ENCODE data around the gene SP140. TPM values are rescaled to one million over a fixed set of nuclear protein-coding genes. Genes with fewer than 3 reads are reported as not detected.

SP140 gene
- total RNA-seq, 4 donors from 2014 or later = 0.92 to 5.3 (median 2.4) TPM

DNA sequence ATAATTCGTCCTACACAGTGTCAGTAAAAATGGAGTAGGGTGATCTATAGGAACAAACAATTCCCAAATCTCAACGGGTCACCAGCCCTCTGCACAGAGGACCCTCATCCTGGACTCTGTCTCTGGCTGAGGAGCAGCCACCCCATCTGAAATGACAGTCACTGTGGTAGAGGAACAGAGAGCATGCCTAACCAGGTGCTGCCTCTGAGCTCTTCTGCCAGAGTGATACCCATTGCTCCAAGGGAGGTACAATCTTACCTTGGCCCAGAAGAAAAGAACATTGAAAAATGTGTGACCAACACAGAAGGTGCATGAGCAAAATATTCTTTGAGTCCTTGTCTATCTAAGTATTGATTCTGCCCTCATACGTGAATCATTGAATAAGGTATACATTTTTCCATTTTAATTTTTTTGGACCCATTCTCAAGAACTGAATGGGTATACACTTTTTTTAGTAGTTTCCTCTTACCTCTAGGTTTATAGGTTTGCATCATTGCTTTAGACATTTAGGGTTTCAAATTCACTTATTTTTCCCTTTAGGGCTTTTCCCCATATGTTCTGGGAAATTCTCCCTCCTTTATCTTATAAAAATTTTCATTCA is 8.7 kb downstream of the SP140 start:
- no peak for TF ChIP-seq POLR2A (IDR thresholded peaks at IDR 0.05)
- TF ChIP-seq, protein P1, sequence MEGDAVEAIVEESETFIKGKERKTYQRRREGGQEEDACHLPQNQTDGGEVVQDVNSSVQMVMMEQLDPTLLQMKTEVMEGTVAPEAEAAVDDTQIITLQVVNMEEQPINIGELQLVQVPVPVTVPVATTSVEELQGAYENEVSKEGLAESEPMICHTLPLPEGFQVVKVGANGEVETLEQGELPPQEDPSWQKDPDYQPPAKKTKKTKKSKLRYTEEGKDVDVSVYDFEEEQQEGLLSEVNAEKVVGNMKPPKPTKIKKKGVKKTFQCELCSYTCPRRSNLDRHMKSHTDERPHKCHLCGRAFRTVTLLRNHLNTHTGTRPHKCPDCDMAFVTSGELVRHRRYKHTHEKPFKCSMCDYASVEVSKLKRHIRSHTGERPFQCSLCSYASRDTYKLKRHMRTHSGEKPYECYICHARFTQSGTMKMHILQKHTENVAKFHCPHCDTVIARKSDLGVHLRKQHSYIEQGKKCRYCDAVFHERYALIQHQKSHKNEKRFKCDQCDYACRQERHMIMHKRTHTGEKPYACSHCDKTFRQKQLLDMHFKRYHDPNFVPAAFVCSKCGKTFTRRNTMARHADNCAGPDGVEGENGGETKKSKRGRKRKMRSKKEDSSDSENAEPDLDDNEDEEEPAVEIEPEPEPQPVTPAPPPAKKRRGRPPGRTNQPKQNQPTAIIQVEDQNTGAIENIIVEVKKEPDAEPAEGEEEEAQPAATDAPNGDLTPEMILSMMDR (IDR thresholded peaks at IDR 0.05) = no peak
- 67 to 74% methylated on average over 3 of the region's 3 CpGs for WGBS, 2 donors
- Histone ChIP-seq H3K4me3 (no peak overlapping the region), H3K9me3 (peaks cover 0 to 9% (median 3%) of the 10 kb centered on the region in 3 donors), H3K4me1 (no peaks in the 10 kb centered on the region), H3K27me3 (no peaks in the 10 kb centered on the region), H3K36me3 (no peaks in the 10 kb centered on the region), H3K27ac (no peak overlapping the region)
- no peak for DNase-seq
- intact Hi-C loops (cut with DNase I) = no loop called here

DNA sequence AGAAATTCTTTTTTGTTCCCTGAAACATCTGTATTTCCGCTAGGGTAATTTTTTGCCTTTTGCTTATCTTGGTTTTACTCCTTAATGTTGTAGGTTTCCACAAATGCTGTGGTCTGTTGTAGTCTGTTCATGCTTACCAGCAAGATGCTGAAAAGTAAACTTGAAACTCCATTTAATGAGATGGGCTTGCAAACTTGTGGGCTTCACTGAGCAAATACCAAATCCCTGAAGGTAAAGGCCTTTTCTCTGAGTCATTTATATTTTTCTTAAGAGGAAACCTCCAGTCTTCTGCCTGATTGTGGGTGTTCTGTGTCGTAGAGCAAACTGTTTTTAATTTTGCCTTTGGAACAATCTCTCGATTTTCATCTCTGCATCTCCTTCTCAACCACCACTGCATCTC is 9.3 kb downstream of the SP140 start:
- DNase-seq = no peak
- TF ChIP-seq, protein P1 (IDR thresholded peaks at IDR 0.05) = no peak
- no peak for TF ChIP-seq POLR2A (IDR thresholded peaks at IDR 0.05)
- Histone ChIP-seq H3K4me1 (no peaks in the 10 kb centered on the region), H3K36me3 (no peaks in the 10 kb centered on the region), H3K27ac (no peak overlapping the region), H3K9me3 (peaks cover 0 to 8% (median 3%) of the 10 kb centered on the region in 3 donors), H3K4me3 (no peak overlapping the region), H3K27me3 (no peaks in the 10 kb centered on the region)
- WGBS, 2 donors = 73 to 76% methylated on average over 3 of the region's 3 CpGs
- intact Hi-C loops (cut with DNase I) = no loop called here

DNA sequence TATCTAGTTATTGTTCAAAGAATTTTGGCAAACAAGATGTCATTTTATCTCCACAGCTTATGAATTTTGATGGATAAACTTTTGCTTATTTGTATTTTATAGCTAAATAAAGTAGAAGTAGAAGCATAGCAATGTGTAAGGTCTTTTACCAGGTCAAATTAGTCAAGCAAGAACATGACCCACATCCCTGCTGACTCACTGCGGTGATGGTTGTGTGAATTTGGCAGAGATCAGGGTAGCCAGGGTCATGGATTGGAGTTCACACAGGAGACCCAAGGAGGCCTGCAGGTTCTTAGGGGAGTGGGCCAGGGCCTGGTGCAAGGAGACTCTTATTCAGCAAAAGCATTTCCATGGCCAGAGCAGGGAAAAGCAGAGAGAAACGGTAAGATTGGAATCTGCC is 18.7 kb downstream of the SP140 start:
- DNase-seq = no peak
- no peaks in the 10 kb centered on the region for H3K36me3 ChIP-seq
- TF ChIP-seq, protein P1 (IDR thresholded peaks at IDR 0.05) = no peak
- TF ChIP-seq POLR2A (IDR thresholded peaks at IDR 0.05) = no peak
- H3K27ac ChIP-seq = no peak overlapping the region
- no peaks in the 10 kb centered on the region for H3K9me3 ChIP-seq
- no peak overlapping the region for H3K4me3 ChIP-seq
- intact Hi-C loops (cut with DNase I) = no loop called here
- H3K27me3 ChIP-seq = no peaks in the 10 kb centered on the region
- H3K4me1 ChIP-seq = no peaks in the 10 kb centered on the region
- WGBS, 2 donors = 86 to 90% methylated on average over 2 of the region's 2 CpGs

DNA sequence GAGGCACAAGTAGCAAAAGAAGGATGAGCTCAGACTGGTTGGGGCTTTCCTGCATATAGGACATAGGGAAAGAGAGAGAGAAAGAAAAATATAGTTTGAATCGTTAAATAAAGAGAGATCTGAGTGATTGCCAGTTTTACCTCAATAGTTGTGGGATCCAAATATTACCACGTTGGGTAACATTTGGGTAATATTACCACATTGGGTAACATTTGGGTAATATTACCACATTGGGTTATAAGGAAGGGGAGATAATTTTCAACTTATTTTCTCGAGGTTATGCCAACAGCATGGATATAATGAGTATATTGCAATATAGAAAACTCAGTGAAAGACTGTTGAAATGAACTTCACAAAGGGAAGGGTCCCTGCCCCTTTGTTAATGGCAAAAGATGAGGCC is 20.7 kb downstream of the SP140 start:
- TF ChIP-seq, protein P1 (IDR thresholded peaks at IDR 0.05) = no peak
- intact Hi-C loops (cut with DNase I) = no loop called here

DNA sequence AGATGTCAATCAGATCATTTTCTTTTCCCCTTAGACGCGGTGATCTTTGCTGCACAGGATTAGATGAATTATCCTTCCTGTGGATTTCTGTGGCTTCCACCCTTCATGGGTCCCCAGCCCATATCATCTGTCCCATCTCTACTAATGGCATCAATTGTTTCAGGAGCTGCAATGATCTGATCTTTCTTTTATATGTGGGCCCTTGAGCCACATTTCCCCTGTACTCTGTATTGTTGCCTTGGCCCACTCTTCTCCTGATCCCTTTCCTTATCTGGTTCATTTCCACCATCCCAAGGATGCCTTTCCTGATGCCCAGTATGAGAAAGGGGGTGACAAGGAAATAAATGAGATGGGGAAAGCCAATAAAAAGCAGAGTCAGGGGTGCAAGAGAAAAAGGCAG is 24.7 kb downstream of the SP140 start:
- Histone ChIP-seq H3K27ac (no peak overlapping the region), H3K4me3 (no peak overlapping the region), H3K4me1 (no peaks in the 10 kb centered on the region), H3K36me3 (no peaks in the 10 kb centered on the region), H3K27me3 (no peaks in the 10 kb centered on the region), H3K9me3 (no peaks in the 10 kb centered on the region)
- no peak for DNase-seq
- intact Hi-C loops (cut with DNase I) = no loop called here
- 85 to 92% methylated on average over 2 of the region's 2 CpGs for WGBS, 2 donors
- no peak for TF ChIP-seq POLR2A (IDR thresholded peaks at IDR 0.05)
- TF ChIP-seq, protein P1 (IDR thresholded peaks at IDR 0.05) = no peak

More for the DNA sequence above, 20.7 kb downstream of the SP140 start:
- Histone ChIP-seq H3K9me3 (no peaks in the 10 kb centered on the region), H3K27me3 (no peaks in the 10 kb centered on the region), H3K36me3 (no peaks in the 10 kb centered on the region), H3K4me3 (no peak overlapping the region), H3K27ac (no peak overlapping the region), H3K4me1 (no peaks in the 10 kb centered on the region)
- WGBS, 2 donors = 35 to 70% methylated on average over 3 of the region's 3 CpGs
- no peak for DNase-seq
